Nephron (organoid): Measurements from ENCODE around the gene EXOSC5.

Source experiments
- H3K27ac Mint-ChIP-seq, 3 experiments: 2 replicates each; pipeline ENCODE4 v1.8.0; 2020; ENCODE audit warnings: mixed read lengths in 3 of 3, mild to moderate bottlenecking in 2 of 3, moderate library complexity in 1 of 3
- H3K27me3 Mint-ChIP-seq: 2 replicates; pipeline ENCODE4 v1.8.0; 2021; ENCODE audit warnings: low read depth, mild to moderate bottlenecking, moderate library complexity, mixed read lengths
- H3K36me3 Mint-ChIP-seq: 2 replicates; pipeline ENCODE4 v1.8.0; 2020; ENCODE audit warnings: low read depth, mixed read lengths
- H3K4me1 Mint-ChIP-seq: 2 replicates; pipeline ENCODE4 v1.8.0; 2020; ENCODE audit warnings: mixed read lengths
- H3K4me3 Mint-ChIP-seq, 3 experiments: 2 replicates each; pipeline ENCODE4 v1.8.0; 2020; ENCODE audit warnings: mild to moderate bottlenecking in 3 of 3, mixed read lengths in 3 of 3, moderate library complexity in 2 of 3
- H3K9me3 Mint-ChIP-seq: 2 replicates; pipeline ENCODE4 v1.8.0; 2020; ENCODE audit warnings: mixed read lengths
- CTCF ChIP-seq, 3 experiments: fragments of 200-600 bp; sonication (generic); IDR thresholded peaks; one replicate each; pipeline ENCODE4 v1.5.0; 2021; ENCODE audit warnings: antibody characterized with exemption in 3 of 3; ENCODE audit not compliant: unreplicated experiment in 3 of 3

The EXOSC5 gene

GRCh38 chr19:41422456-41422855 is 25.3 kb upstream of the EXOSC5 start:
- TF ChIP-seq CTCF (IDR thresholded peaks at IDR 0.05; ENCODE audit: unreplicated experiment in 3 of 3), result no peak
- Mint-ChIP-seq H3K27ac (no peak overlapping the region), H3K27me3 (no peaks in the 10 kb centered on the region)

GRCh38 chr19:41421973-41422372 is 24.8 kb upstream of the EXOSC5 start:
- no peak overlapping the region for H3K4me3 Mint-ChIP-seq
- no peaks in the 10 kb centered on the region for H3K9me3 Mint-ChIP-seq
- H3K27ac Mint-ChIP-seq, result no peak overlapping the region
- peaks cover 39% of the 10 kb centered on the region for H3K36me3 Mint-ChIP-seq
- no peak for TF ChIP-seq CTCF (IDR thresholded peaks at IDR 0.05; ENCODE audit: unreplicated experiment in 3 of 3)
- no peaks in the 10 kb centered on the region for H3K27me3 Mint-ChIP-seq
- H3K4me1 Mint-ChIP-seq, result peaks cover 4% of the 10 kb centered on the region

More at GRCh38 chr19:41422456-41422855, 25.3 kb upstream of the EXOSC5 start:
- Mint-ChIP-seq H3K4me3 (no peak overlapping the region), H3K4me1 (peaks cover 6% of the 10 kb centered on the region), H3K9me3 (no peaks in the 10 kb centered on the region), H3K36me3 (peaks cover 40% of the 10 kb centered on the region)

- peak overlapping the region in 1 of 3 experiments; percentile 32 for H3K4me3 Mint-ChIP-seq
- H3K4me1 Mint-ChIP-seq, result no peaks in the 10 kb centered on the region
- H3K27ac Mint-ChIP-seq, result no peak overlapping the region
- H3K36me3 Mint-ChIP-seq, result peaks cover 37% of the 10 kb centered on the region
- no peaks in the 10 kb centered on the region for H3K27me3 Mint-ChIP-seq
- TF ChIP-seq CTCF (IDR thresholded peaks at IDR 0.05; ENCODE audit: unreplicated experiment in 3 of 3), result no peak
- no peaks in the 10 kb centered on the region for H3K9me3 Mint-ChIP-seq
Measured at GRCh38 chr19:41421314-41421713, 24.2 kb upstream of the EXOSC5 start.

- Mint-ChIP-seq H3K4me3 (no peak overlapping the region), H3K36me3 (peaks cover 39% of the 10 kb centered on the region), H3K9me3 (no peaks in the 10 kb centered on the region), H3K4me1 (no peaks in the 10 kb centered on the region), H3K27me3 (no peaks in the 10 kb centered on the region), H3K27ac (no peak overlapping the region)
- TF ChIP-seq CTCF (IDR thresholded peaks at IDR 0.05; ENCODE audit: unreplicated experiment in 3 of 3), result no peak
Measured at GRCh38 chr19:41420101-41420880, 23.1 kb upstream of the EXOSC5 start.

GRCh38 chr19:41416194-41416674 is 19.1 kb upstream of the EXOSC5 start:
- H3K27me3 Mint-ChIP-seq, result no peaks in the 10 kb centered on the region
- H3K4me3 Mint-ChIP-seq, result no peak overlapping the region
- H3K9me3 Mint-ChIP-seq, result no peaks in the 10 kb centered on the region
- H3K4me1 Mint-ChIP-seq, result peaks cover 11% of the 10 kb centered on the region
- no peak overlapping the region for H3K27ac Mint-ChIP-seq
- H3K36me3 Mint-ChIP-seq, result peaks cover 46% of the 10 kb centered on the region
- TF ChIP-seq CTCF (IDR thresholded peaks at IDR 0.05; ENCODE audit: unreplicated experiment in 3 of 3), result no peak

- Mint-ChIP-seq H3K4me1 (peaks cover 11% of the 10 kb centered on the region), H3K27ac (no peak overlapping the region), H3K27me3 (no peaks in the 10 kb centered on the region), H3K9me3 (no peaks in the 10 kb centered on the region), H3K36me3 (peaks cover 39% of the 10 kb centered on the region), H3K4me3 (no peak overlapping the region)
- no peak for TF ChIP-seq CTCF (IDR thresholded peaks at IDR 0.05; ENCODE audit: unreplicated experiment in 3 of 3)
Measured at GRCh38 chr19:41415154-41415571, 18.0 kb upstream of the EXOSC5 start.
